MM.1S (cell line): ENCODE results near the gene CYP2J2.
A peak's percentile ranks its signal among the peaks of the same experiment; 100 is the strongest.

Experiments
- DNase-seq: peaks from one replicate; pipeline ENCODE4 v3.0.0-alpha.2; 2015
- H2AFZ ChIP-seq: fragments of 300-600 bp; sonication (generic); 2 replicates; pipeline ENCODE4 v1.6.0; 2016; ENCODE audit warnings: antibody characterized with exemption, low read length
- H3F3A ChIP-seq: fragments of 300-600 bp; sonication (generic); 2 replicates; pipeline ENCODE4 v1.6.1; 2016; ENCODE audit warnings: mild to moderate bottlenecking, antibody characterized with exemption, low read length, moderate library complexity, mixed read lengths; ENCODE audit not compliant: insufficient read depth
- H3K27ac ChIP-seq: fragments of 300-600 bp; sonication (generic); 2 replicates; pipeline ENCODE4 v1.5.1; 2016; ENCODE audit warnings: mild to moderate bottlenecking, low read length
- H3K27me3 ChIP-seq: fragments of 300-600 bp; sonication (generic); replicated peaks from 2 replicates; pipeline ENCODE4 v1.6.0; 2016; ENCODE audit warnings: low read length; ENCODE audit not compliant: insufficient read depth
- H3K36me3 ChIP-seq: fragments of 300-600 bp; sonication (generic); replicated peaks from 2 replicates; pipeline ENCODE4 v1.6.1; 2016; ENCODE audit warnings: mild to moderate bottlenecking, low read length, mixed read lengths; ENCODE audit not compliant: insufficient read depth
- H3K4me1 ChIP-seq: fragments of 300-600 bp; sonication (generic); 2 replicates; pipeline ENCODE4 v1.6.1; 2016; ENCODE audit warnings: low read length, mixed read lengths
- H3K4me2 ChIP-seq: fragments of 300-600 bp; sonication (generic); 2 replicates; pipeline ENCODE4 v1.6.0; 2016; ENCODE audit warnings: low read depth, low read length
- H3K4me3 ChIP-seq: fragments of 300-600 bp; sonication (generic); 2 replicates; pipeline ENCODE4 v1.5.1; 2016; ENCODE audit warnings: low read length, mixed read lengths
- H3K79me2 ChIP-seq: fragments of 300-600 bp; sonication (generic); 2 replicates; pipeline ENCODE4 v1.6.1; 2016; ENCODE audit warnings: mixed run types, low read length, mixed read lengths
- H3K9ac ChIP-seq: fragments of 300-600 bp; sonication (generic); 2 replicates; pipeline ENCODE4 v1.6.1; 2016; ENCODE audit warnings: low read length, mixed read lengths
- H3K9me2 ChIP-seq: fragments of 300-600 bp; sonication (generic); replicated peaks from 2 replicates; pipeline ENCODE4 v1.6.1; 2016; ENCODE audit warnings: mild to moderate bottlenecking, low read length, mixed read lengths; ENCODE audit not compliant: insufficient read depth
- H3K9me3 ChIP-seq: fragments of 300-600 bp; sonication (generic); replicated peaks from 2 replicates; pipeline ENCODE4 v1.6.1; 2016; ENCODE audit warnings: mild to moderate bottlenecking, low read length, mixed read lengths; ENCODE audit not compliant: insufficient read depth
- H4K20me1 ChIP-seq: fragments of 300-600 bp; sonication (generic); 2 replicates; pipeline ENCODE4 v1.6.1; 2016; ENCODE audit warnings: mild to moderate bottlenecking, low read length, moderate library complexity, mixed read lengths; ENCODE audit not compliant: insufficient read depth
- EZH2 ChIP-seq: fragments of 300-600 bp; sonication (generic); optimal IDR thresholded peaks from 2 replicates; pipeline ENCODE3; 2017; ENCODE audit warnings: low read depth, mild to moderate bottlenecking, antibody characterized with exemption, low read length, mixed read lengths
- EZH2phosphoT487 ChIP-seq: fragments of 300-600 bp; sonication (generic); IDR thresholded peaks from 2 replicates; pipeline ENCODE4 v1.6.1; 2018; ENCODE audit warnings: antibody characterized with exemption, low read length
- TF ChIP-seq, protein P1 (sequence below): fragments of 300-600 bp; sonication (generic); IDR thresholded peaks from 2 replicates; pipeline ENCODE4 v1.5.1; 2016; ENCODE audit warnings: antibody characterized with exemption, low read length, mixed read lengths

Gene CYP2J2, protein sequence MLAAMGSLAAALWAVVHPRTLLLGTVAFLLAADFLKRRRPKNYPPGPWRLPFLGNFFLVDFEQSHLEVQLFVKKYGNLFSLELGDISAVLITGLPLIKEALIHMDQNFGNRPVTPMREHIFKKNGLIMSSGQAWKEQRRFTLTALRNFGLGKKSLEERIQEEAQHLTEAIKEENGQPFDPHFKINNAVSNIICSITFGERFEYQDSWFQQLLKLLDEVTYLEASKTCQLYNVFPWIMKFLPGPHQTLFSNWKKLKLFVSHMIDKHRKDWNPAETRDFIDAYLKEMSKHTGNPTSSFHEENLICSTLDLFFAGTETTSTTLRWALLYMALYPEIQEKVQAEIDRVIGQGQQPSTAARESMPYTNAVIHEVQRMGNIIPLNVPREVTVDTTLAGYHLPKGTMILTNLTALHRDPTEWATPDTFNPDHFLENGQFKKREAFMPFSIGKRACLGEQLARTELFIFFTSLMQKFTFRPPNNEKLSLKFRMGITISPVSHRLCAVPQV

DNA sequence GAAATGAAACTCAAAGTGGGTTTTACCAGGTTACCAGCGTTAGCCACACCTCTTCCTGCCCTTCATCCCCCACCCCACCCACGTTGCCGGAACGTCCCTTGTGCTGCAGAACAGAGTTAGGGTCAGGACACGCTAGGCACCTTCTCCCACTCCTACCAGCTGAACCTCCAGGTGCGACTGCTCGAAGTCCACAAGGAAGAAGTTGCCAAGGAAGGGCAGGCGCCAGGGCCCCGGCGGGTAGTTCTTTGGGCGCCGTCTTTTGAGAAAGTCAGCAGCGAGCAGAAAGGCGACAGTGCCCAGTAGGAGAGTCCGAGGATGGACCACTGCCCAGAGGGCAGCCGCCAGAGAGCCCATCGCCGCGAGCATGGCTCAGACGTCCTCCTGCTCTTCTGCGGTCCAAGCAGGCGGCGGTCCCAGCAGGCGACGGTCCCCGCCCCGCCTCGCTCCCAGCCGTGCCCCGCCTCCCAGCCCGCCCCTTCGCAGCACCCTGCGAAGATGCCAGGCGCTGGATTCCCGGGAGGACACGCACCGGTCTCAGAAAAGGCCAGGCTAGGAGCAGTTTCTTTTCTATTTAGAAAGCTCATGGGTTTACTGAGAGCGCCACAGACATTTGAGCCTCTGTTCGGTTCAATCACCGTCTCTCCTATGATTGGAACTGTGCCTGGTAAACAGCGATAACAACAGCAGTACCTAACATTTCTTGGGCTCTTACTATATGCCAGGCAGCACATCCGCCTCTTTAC, at the start of gene CYP2J2:
TSS of gene CYP2J2 (minus strand) at position 393 of the 743 bp plus-strand sequence. CDS start at position 366, 27 bp downstream.
- Histone ChIP-seq H3K9me2 (no peaks in the 10 kb centered on the region), H3K9ac (peak within 1 kb of the TSS; percentile 52), H3K36me3 (no peaks in the 10 kb centered on the region), H3K79me2 (no peaks in the 10 kb centered on the region), H3K4me3 (peak within 1 kb of the TSS; percentile 85), H3K9me3 (no peaks in the 10 kb centered on the region), H3K27ac (no peak within 1 kb of the TSS), H3F3A (peaks cover 11% of the 10 kb centered on the region), H2AFZ (peak within 1 kb of the TSS; percentile 97), H3K4me1 (peaks cover 31% of the 10 kb centered on the region), H3K4me2 (peak within 1 kb of the TSS; percentile 67), H3K27me3 (no peaks in the 10 kb centered on the region), H4K20me1 (no peaks in the 10 kb centered on the region)
- peak; percentile 46 for DNase-seq
- no peak for TF ChIP-seq EZH2
- TF ChIP-seq, protein P1, sequence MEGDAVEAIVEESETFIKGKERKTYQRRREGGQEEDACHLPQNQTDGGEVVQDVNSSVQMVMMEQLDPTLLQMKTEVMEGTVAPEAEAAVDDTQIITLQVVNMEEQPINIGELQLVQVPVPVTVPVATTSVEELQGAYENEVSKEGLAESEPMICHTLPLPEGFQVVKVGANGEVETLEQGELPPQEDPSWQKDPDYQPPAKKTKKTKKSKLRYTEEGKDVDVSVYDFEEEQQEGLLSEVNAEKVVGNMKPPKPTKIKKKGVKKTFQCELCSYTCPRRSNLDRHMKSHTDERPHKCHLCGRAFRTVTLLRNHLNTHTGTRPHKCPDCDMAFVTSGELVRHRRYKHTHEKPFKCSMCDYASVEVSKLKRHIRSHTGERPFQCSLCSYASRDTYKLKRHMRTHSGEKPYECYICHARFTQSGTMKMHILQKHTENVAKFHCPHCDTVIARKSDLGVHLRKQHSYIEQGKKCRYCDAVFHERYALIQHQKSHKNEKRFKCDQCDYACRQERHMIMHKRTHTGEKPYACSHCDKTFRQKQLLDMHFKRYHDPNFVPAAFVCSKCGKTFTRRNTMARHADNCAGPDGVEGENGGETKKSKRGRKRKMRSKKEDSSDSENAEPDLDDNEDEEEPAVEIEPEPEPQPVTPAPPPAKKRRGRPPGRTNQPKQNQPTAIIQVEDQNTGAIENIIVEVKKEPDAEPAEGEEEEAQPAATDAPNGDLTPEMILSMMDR: no peak

GRCh38 chr1:59973719-59974118, 47.1 kb upstream of the CYP2J2 start:
- Histone ChIP-seq H3K36me3 (no peaks in the 10 kb centered on the region), H3K4me2 (no peak overlapping the region), H2AFZ (no peak overlapping the region), H3K9me2 (no peaks in the 10 kb centered on the region), H3K4me1 (0 out of 2 replicates have a peak, but pooled peaks cover 3% of the 10 kb centered on the region), H4K20me1 (no peaks in the 10 kb centered on the region), H3K9me3 (no peaks in the 10 kb centered on the region), H3K79me2 (no peaks in the 10 kb centered on the region), H3K27ac (no peak overlapping the region), H3K4me3 (no peak overlapping the region), H3F3A (no peaks in the 10 kb centered on the region), H3K9ac (no peak overlapping the region), H3K27me3 (no peaks in the 10 kb centered on the region)
- DNase-seq: no peak
- TF ChIP-seq EZH2: no peak
- TF ChIP-seq EZH2phosphoT487: no peak
- TF ChIP-seq, protein P1: no peak

DNA sequence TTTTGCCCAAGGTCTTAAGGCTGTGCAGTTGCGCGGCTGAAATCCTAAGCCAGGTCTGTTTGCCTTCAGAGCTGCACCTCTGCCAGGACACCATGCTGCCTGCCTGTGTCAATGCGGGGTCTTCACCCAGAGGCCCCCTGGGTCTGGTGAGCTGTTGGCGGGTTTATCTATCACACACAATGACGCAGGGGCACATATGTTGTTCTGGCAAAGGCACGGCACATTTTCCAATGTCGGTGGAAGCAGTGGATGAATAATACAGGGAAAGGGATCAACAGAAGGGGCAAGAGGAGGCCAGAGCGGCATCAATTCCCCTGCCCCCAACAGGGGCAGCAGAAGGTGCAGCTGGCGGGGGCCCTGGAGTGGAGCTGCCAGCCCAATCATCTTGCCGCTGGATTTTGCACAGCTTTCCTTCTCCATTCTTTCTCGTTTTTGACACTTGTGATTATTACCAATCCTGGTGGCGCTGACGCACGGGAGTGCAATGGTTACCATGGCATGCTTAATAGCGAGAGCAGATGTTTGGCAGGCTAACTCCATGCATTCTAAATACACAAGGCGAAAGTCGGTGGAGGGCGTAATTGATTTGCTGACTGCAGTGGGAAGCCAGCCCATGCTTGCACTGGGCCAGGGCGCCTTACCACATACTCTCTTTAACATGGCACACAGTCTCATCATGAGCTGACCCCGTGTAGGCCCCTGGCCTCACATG, 45.8 kb upstream of the CYP2J2 start:
- Histone ChIP-seq H3K4me3 (no peak overlapping the region), H3K27me3 (no peaks in the 10 kb centered on the region), H3F3A (no peaks in the 10 kb centered on the region), H3K9me3 (no peaks in the 10 kb centered on the region), H3K9me2 (no peaks in the 10 kb centered on the region), H3K4me2 (no peak overlapping the region), H3K27ac (no peak overlapping the region), H2AFZ (no peak overlapping the region), H3K9ac (no peak overlapping the region), H3K4me1 (0 out of 2 replicates have a peak, but pooled peaks cover 3% of the 10 kb centered on the region), H4K20me1 (no peaks in the 10 kb centered on the region), H3K79me2 (no peaks in the 10 kb centered on the region), H3K36me3 (no peaks in the 10 kb centered on the region)
- TF ChIP-seq, protein P1: no peak
- TF ChIP-seq EZH2phosphoT487 (no peak), EZH2 (no peak)
- DNase-seq: no peak
